ENCODE results near the gene KCNB1. TPM values are rescaled to one million over a fixed set of nuclear protein-coding genes. Genes with fewer than 3 reads are reported as not detected.
A peak's percentile ranks its signal among the peaks of the same experiment; 100 is the strongest.

Gene KCNB1
- polyA plus RNA-seq, 6 donors from 2014 or later, result 0.05 to 0.15 TPM; not detected in 4

DNA sequence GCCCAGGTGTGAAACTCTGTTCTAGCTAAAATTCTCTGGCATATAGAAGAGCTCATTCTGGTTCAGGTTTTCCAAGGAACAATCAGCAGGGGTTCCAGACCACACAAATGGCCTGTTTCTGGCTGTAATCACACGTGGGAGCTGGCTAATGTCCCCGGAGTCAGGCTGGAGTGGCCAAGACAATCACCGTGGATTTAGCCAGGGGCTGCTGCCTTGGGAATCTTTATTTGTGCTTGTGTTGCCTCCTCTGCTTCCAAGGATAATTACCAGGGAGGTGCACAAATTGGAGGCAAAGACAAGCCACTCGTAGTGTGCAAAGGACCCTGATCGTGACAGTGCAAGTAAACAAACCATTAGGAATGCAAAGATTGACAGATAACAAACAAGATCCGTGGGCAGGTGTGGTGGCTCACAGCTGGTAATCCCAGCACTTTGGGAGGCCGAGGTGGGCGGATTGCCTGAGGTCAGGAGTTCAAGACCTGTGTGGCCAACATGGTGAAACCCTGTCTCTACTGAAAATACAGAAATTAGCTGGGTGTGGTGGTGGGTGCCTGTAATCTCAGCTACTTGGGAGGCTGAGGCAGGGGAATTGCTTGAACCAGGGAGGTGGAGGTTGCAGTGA lies 77.3 kb downstream of the KCNB1 start:
- ATAC-seq (ENCODE audit: low read depth in 2 of 2), result no peak
- H3K4me3 Mint-ChIP-seq, result no peak overlapping the region
- no peak overlapping the region for H3K27ac Mint-ChIP-seq
- peaks cover 16 to 52% (median 36%) of the 10 kb centered on the region in 3 donors for H3K27me3 Mint-ChIP-seq
- DNase-seq, result no peak
- no peaks in the 10 kb centered on the region for H3K4me1 Mint-ChIP-seq
- H3K36me3 Mint-ChIP-seq, result no peaks in the 10 kb centered on the region
- peaks cover 0 to 7% (median 3%) of the 10 kb centered on the region in 7 donors for H3K9me3 Mint-ChIP-seq

DNA sequence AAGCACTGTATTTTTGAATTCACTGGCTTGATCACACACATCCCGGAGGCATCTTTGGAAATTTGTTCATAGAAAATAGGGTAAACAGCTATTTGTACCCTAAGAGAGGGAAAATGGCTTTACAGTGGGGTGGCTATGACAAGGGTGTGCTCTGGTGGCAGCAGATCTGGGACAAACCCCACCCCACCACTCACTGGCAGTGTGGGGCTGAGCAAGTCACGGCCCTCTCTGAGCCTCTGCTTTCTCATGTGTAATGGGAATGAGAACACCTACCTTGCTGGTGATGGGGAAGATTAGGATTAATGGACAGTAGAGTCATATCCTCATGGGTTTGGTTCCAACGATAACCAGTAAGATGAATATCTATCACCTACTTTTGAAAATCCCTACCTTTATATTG lies 78.0 kb downstream of the KCNB1 start:
- no peak for ATAC-seq (ENCODE audit: low read depth in 2 of 2)
- Mint-ChIP-seq H3K27me3 (peaks cover 15 to 46% (median 29%) of the 10 kb centered on the region in 3 donors), H3K27ac (no peak overlapping the region), H3K4me3 (no peak overlapping the region), H3K4me1 (no peaks in the 10 kb centered on the region), H3K36me3 (no peaks in the 10 kb centered on the region), H3K9me3 (peaks cover 0 to 7% (median 3%) of the 10 kb centered on the region in 7 donors)
- DNase-seq, result no peak

DNA sequence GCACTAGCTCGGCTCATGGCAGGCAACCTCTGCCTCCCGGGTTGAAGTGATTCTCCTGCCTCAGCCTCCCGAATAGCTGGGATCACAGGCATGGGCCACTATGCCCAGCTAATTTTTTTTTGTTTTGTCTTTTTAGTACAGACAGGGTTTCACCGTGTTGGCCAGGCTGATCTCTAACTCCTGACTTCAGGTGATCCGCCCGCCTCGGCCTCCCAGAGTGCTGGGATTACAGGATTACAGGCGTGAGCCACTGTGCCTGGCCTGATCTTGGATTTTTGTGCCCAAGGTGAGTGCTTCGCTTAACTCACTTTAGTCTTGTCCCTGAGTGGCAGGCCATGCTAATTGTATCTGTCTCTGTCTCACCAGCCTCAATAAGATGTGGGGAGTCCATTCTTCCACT lies 78.6 kb downstream of the KCNB1 start:
- H3K9me3 Mint-ChIP-seq, result peaks cover 0 to 7% (median 3%) of the 10 kb centered on the region in 7 donors
- DNase-seq (no peak), ATAC-seq (ENCODE audit: low read depth in 2 of 2) (no peak)
- no peak overlapping the region for H3K4me3 Mint-ChIP-seq
- no peaks in the 10 kb centered on the region for H3K4me1 Mint-ChIP-seq
- H3K27me3 Mint-ChIP-seq, result peaks cover 12 to 42% (median 23%) of the 10 kb centered on the region in 3 donors
- H3K36me3 Mint-ChIP-seq, result no peaks in the 10 kb centered on the region
- no peak overlapping the region for H3K27ac Mint-ChIP-seq

DNA sequence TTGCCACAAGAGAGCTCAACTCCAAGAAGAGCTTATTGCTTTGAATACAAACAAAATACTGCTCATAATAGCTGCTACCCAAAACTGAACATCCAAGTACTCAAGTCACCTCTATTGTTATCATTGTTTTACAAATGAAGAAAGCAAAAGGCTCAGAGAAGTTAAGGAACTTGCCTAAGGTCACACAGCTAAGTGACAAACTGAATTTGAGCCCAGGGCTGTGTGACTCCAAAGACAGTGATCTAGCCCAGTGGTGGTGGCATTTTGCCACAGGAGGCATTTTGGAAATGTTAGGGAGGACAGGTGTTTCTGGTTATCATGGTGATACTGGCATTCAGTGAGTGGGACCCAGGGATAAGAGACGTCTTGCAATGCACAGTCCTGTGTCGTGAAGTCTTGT lies 79.5 kb downstream of the KCNB1 start:
- H3K4me3 Mint-ChIP-seq, result no peak overlapping the region
- ATAC-seq (ENCODE audit: low read depth in 2 of 2) (no peak), DNase-seq (no peak)
- no peak overlapping the region for H3K27ac Mint-ChIP-seq
- H3K36me3 Mint-ChIP-seq, result no peaks in the 10 kb centered on the region
- H3K4me1 Mint-ChIP-seq, result no peaks in the 10 kb centered on the region
- peaks cover 0 to 7% (median 4%) of the 10 kb centered on the region in 7 donors for H3K9me3 Mint-ChIP-seq
- peaks cover 15 to 42% (median 16%) of the 10 kb centered on the region in 3 donors for H3K27me3 Mint-ChIP-seq

DNA sequence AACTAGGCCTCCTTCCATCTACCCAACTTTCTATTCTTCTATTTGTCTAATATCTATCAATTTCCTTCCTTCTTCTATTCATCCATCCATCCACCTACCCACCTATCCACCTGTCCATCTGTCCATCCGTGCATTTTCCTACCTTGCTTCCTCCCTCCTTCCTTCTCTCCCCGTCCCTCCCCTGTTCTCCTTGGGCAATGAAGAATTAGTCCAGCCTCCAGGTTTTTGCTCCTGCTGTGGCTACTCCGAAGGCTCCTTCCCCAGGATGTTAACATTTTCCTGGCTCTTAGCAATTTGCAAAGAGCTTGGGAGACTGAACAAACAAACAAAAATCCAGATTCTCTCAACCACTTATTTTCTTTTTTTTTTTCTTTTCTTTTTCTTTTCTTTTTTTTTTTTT lies 81.6 kb downstream of the KCNB1 start:
- ATAC-seq (ENCODE audit: low read depth in 2 of 2) (no peak), DNase-seq (no peak)
- Mint-ChIP-seq H3K9me3 (peaks cover 0 to 7% (median 4%) of the 10 kb centered on the region in 7 donors), H3K27me3 (peaks cover 7 to 47% (median 19%) of the 10 kb centered on the region in 3 donors), H3K36me3 (no peaks in the 10 kb centered on the region), H3K4me1 (no peaks in the 10 kb centered on the region), H3K4me3 (no peak overlapping the region), H3K27ac (no peak overlapping the region)

DNA sequence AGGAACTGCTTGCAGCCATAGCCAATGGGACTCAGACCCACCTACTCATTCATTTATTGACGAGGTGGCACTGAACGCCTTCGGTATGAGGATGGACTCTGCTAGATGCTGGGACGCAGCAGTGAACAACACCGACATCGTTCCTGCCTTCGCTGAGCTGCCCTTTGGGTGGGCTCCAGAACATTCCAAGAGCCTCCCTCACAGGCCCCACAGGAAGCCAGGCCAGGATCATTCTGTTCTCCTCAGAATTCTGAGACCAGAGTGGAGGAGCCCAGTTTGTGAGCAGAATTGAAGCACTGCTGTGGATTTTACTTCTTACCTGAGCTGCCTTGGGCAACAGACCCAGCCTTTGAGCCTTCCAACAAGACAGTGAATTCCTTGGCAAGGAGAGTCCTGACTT lies 82.1 kb downstream of the KCNB1 start:
- peaks cover 0 to 7% (median 4%) of the 10 kb centered on the region in 7 donors for H3K9me3 Mint-ChIP-seq
- no peak for DNase-seq
- H3K27ac Mint-ChIP-seq, result no peak overlapping the region
- ATAC-seq (ENCODE audit: low read depth in 2 of 2), result no peak
- no peak overlapping the region for H3K4me3 Mint-ChIP-seq
- no peaks in the 10 kb centered on the region for H3K36me3 Mint-ChIP-seq
- no peaks in the 10 kb centered on the region for H3K4me1 Mint-ChIP-seq
- H3K27me3 Mint-ChIP-seq, result peaks cover 4 to 49% (median 24%) of the 10 kb centered on the region in 3 donors

DNA sequence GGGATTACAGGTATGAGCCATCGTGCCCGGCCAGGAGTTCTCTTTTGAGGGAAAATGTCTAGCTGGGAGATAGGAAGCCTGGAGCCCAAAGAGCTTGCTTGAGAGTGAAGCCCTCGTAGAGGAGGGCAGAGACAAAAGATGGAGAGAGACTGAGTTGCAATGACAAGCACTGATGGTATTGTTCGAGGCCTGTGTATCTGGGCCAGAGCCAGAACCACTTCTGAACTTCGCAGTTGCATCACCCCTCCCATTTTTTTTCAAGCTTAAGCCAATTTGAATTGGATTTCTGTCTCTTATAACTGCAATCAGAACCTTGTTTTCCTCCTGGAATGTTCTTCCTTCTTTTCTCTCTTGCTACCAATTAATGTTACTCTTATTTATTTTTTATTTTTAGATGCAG lies 83.1 kb downstream of the KCNB1 start:
- H3K4me3 Mint-ChIP-seq, result no peak overlapping the region
- peaks cover 13 to 45% (median 31%) of the 10 kb centered on the region in 3 donors for H3K27me3 Mint-ChIP-seq
- H3K27ac Mint-ChIP-seq, result no peak overlapping the region
- ATAC-seq (ENCODE audit: low read depth in 2 of 2) (no peak), DNase-seq (no peak)
- H3K36me3 Mint-ChIP-seq, result no peaks in the 10 kb centered on the region
- H3K4me1 Mint-ChIP-seq, result no peaks in the 10 kb centered on the region
- H3K9me3 Mint-ChIP-seq, result peaks cover 0 to 7% (median 4%) of the 10 kb centered on the region in 7 donors

DNA sequence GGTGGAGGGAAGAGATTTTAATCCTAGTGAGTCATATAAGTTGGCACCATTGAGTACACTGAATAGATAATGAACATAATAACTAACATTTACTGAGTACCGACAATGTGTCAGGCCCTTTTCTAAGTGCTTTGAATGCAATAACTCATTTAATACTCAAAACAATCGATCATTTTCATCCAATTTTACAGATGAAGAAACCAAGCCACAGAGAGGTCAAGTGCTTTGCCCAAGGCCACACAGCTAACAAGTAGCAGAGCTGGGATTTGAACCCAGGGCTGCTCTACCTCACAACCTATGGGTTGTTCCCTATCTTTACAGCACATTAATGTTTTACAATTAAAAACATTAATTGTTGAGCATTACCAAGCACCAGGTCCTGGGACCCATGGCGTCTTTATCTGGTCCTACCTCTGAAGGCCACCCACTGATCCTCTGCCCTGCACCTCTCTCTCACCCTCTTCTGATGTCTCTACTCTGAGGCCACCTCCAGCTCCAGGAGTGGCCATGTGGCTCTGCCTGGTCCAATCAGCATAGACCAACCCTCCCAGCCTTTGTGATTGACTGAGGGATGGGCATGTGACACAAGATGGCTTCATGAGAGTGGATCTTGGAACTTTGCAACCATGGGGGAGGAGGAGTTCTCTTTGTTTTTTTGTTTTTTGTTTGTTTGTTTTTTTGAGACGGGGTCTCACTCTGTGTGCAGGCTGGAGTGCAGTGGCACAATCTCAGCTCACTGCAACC lies 83.9 kb downstream of the KCNB1 start:
- H3K4me1 Mint-ChIP-seq, result no peaks in the 10 kb centered on the region
- peak overlapping the region in 1 of 8 donors; percentile 63 for H3K4me3 Mint-ChIP-seq
- ATAC-seq (ENCODE audit: low read depth in 2 of 2), result no peak
- peaks cover 16 to 37% (median 31%) of the 10 kb centered on the region in 3 donors for H3K27me3 Mint-ChIP-seq
- no peaks in the 10 kb centered on the region for H3K36me3 Mint-ChIP-seq
- peaks cover 0 to 7% (median 4%) of the 10 kb centered on the region in 7 donors for H3K9me3 Mint-ChIP-seq
- no peak for DNase-seq
- H3K27ac Mint-ChIP-seq, result no peak overlapping the region

DNA sequence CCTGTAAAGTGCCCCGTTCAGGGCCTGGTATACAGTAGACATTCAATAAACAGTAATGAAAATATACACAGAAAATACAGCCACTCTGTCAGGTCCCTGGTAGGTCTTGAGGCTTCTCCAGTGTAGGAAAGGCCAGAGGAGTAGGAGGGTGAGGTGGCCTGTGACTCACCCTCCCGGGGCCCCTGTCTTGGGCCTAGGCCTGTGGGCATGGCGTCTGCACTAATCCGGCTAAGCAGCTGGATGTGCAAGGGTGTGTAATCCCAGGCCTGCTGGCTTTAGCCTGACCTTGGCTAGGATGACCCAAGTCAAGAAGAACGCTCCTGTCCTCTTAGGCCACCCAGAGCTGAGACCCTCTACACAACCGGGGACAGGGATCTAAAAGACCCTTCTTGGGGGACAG lies 84.9 kb downstream of the KCNB1 start:
- Mint-ChIP-seq H3K36me3 (no peaks in the 10 kb centered on the region), H3K4me1 (no peaks in the 10 kb centered on the region), H3K27me3 (peaks cover 22 to 35% (median 32%) of the 10 kb centered on the region in 3 donors), H3K27ac (no peak overlapping the region), H3K9me3 (peaks cover 0 to 6% (median 4%) of the 10 kb centered on the region in 7 donors), H3K4me3 (no peak overlapping the region)
- no peak for DNase-seq
- no peak for ATAC-seq (ENCODE audit: low read depth in 2 of 2)

DNA sequence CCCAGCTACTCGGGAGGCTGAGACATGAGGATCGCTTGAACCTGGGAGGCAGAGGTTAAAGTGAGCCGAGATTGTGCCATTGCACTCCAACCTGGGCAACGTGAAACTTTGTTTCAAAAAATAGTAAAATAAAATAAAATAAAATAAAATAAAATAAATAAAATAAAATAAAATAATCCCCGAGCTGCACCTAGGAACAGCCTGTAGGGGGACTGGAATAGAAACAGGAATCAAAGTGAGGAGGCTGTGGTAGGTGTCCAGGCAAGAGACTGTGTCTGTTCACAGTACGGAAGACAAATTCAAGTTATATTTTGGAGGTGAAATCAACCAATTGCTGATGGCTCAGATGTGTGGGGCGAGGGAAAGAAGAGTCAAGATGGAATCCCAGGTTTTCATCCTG lies 86.2 kb downstream of the KCNB1 start:
- Mint-ChIP-seq H3K36me3 (no peaks in the 10 kb centered on the region), H3K4me3 (no peak overlapping the region)
- ATAC-seq (ENCODE audit: low read depth in 2 of 2), result no peak

DNA sequence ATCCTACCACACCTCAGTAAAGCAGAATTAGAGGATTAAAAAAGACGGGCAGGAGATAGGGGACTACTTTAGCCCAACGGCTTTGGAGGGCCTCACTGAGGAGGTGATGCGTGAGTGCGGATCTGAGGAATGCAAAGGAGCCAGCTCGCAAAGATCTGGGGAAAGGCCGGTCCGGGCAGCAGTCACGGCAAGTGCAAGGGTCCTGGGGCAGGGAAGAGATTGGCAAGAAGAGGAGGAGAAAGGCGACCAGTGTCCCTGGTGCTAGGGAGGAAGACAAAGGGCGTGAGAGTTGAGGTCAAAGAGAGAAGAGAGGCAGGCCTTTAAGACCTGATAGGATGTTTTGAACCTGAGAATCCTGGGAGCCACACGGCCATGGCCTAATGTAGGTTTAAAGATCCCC lies 86.8 kb downstream of the KCNB1 start:
- ATAC-seq (ENCODE audit: low read depth in 2 of 2) (no peak), DNase-seq (no peak)
- no peak overlapping the region for H3K4me3 Mint-ChIP-seq
- H3K36me3 Mint-ChIP-seq, result no peaks in the 10 kb centered on the region
- H3K27ac Mint-ChIP-seq, result no peak overlapping the region
- peaks cover 0 to 4% (median 0%) of the 10 kb centered on the region in 7 donors for H3K9me3 Mint-ChIP-seq
- no peaks in the 10 kb centered on the region for H3K4me1 Mint-ChIP-seq
- peaks cover 31 to 38% (median 35%) of the 10 kb centered on the region in 3 donors for H3K27me3 Mint-ChIP-seq

More for the DNA sequence above, 86.2 kb downstream of the KCNB1 start:
- peaks cover 31 to 40% (median 35%) of the 10 kb centered on the region in 3 donors for H3K27me3 Mint-ChIP-seq
- H3K9me3 Mint-ChIP-seq, result peaks cover 0 to 4% (median 0%) of the 10 kb centered on the region in 7 donors
- no peaks in the 10 kb centered on the region for H3K4me1 Mint-ChIP-seq
- H3K27ac Mint-ChIP-seq, result peak overlapping the region in 1 of 6 donors; percentile 30
- no peak for DNase-seq

DNA sequence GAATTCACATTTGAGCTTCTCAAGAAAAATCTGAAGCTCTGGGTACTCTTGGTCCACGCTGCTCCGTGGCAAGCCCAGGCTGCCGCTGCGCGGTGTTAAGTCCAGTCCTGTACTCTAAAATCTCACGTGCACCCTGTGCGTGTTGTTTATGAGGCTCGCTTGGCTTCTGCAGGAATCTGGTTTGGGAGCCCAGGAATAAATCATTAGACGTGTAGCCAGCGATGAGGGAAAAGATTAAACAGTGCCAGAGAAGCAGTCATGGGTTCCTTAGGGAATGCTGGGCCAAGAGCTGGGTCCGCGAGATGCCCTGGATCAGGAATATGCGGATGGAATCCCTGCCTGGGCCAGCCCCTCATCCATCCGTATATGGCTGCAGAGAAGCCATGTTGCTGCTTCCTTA lies 87.3 kb downstream of the KCNB1 start:
- no peaks in the 10 kb centered on the region for H3K36me3 Mint-ChIP-seq
- no peak overlapping the region for H3K4me3 Mint-ChIP-seq
- H3K27ac Mint-ChIP-seq, result no peak overlapping the region
- H3K4me1 Mint-ChIP-seq, result no peaks in the 10 kb centered on the region
- H3K27me3 Mint-ChIP-seq, result peaks cover 31 to 38% (median 34%) of the 10 kb centered on the region in 3 donors
- H3K9me3 Mint-ChIP-seq, result peaks cover 0 to 4% (median 0%) of the 10 kb centered on the region in 7 donors
- no peak for ATAC-seq (ENCODE audit: low read depth in 2 of 2)
- DNase-seq, result no peak

DNA sequence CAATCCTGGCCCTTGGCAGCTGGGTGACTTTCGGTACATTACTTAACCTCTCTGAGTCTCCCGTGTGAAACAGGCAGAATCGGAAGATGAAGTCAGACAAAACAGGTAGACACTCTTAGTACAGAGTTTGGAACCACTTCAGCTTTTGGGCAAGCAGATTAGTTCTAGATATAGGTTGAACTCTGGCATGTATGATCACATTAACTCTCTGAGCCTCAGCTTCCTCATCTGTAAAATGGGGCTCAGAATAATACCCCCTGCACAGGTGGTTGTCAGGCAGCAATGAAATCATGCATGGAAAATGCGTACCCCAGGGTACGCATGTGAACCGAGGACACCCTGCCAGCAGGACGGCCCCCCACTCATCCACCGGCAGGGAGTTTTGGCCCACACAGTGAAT lies 87.7 kb downstream of the KCNB1 start:
- DNase-seq, result no peak
- Mint-ChIP-seq H3K4me1 (no peaks in the 10 kb centered on the region), H3K27me3 (peaks cover 31 to 42% (median 36%) of the 10 kb centered on the region in 3 donors), H3K4me3 (no peak overlapping the region), H3K36me3 (no peaks in the 10 kb centered on the region), H3K27ac (peak overlapping the region in 1 of 6 donors; percentile 38), H3K9me3 (peaks cover 0 to 4% (median 0%) of the 10 kb centered on the region in 7 donors)
- no peak for ATAC-seq (ENCODE audit: low read depth in 2 of 2)

DNA sequence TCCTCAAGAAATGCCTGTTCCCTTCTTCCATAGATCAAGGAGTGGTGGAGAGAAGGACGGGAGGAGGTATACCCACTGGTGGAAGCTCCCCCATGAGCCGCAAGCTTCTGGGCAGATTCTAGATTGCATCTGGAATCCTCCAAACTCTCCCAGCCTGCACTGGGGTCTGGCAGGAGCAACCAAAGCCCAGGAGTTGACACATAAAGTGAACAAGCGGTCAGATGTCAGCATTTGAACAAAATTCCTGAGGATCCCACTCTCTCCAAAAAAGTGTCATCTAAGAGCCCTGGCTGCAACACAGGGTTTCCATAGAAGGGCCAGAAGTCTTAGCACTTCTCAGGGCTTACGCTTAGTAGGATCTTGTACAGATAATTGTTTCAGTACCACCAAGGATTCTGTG lies 88.2 kb downstream of the KCNB1 start:
- H3K9me3 Mint-ChIP-seq, result peaks cover 0 to 4% (median 0%) of the 10 kb centered on the region in 7 donors
- no peak overlapping the region for H3K4me3 Mint-ChIP-seq
- no peak overlapping the region for H3K27ac Mint-ChIP-seq
- DNase-seq, result no peak
- no peak for ATAC-seq (ENCODE audit: low read depth in 2 of 2)
- H3K36me3 Mint-ChIP-seq, result no peaks in the 10 kb centered on the region
- peaks cover 34 to 46% (median 40%) of the 10 kb centered on the region in 3 donors for H3K27me3 Mint-ChIP-seq
- no peaks in the 10 kb centered on the region for H3K4me1 Mint-ChIP-seq
